MM.1S (cell line): ENCODE data around the gene CD52.

ENCODE experiments used
- DNase-seq: peaks from one replicate; pipeline ENCODE4 v3.0.0-alpha.2; 2015
- H2AFZ ChIP-seq: fragments of 300-600 bp; sonication (generic); 2 replicates; pipeline ENCODE4 v1.6.0; 2016; ENCODE audit warnings: antibody characterized with exemption, low read length
- H3F3A ChIP-seq: fragments of 300-600 bp; sonication (generic); 2 replicates; pipeline ENCODE4 v1.6.1; 2016; ENCODE audit warnings: mild to moderate bottlenecking, antibody characterized with exemption, low read length, moderate library complexity, mixed read lengths; ENCODE audit not compliant: insufficient read depth
- H3K27ac ChIP-seq: fragments of 300-600 bp; sonication (generic); 2 replicates; pipeline ENCODE4 v1.5.1; 2016; ENCODE audit warnings: mild to moderate bottlenecking, low read length
- H3K27me3 ChIP-seq: fragments of 300-600 bp; sonication (generic); replicated peaks from 2 replicates; pipeline ENCODE4 v1.6.0; 2016; ENCODE audit warnings: low read length; ENCODE audit not compliant: insufficient read depth
- H3K36me3 ChIP-seq: fragments of 300-600 bp; sonication (generic); replicated peaks from 2 replicates; pipeline ENCODE4 v1.6.1; 2016; ENCODE audit warnings: mild to moderate bottlenecking, low read length, mixed read lengths; ENCODE audit not compliant: insufficient read depth
- H3K4me1 ChIP-seq: fragments of 300-600 bp; sonication (generic); 2 replicates; pipeline ENCODE4 v1.6.1; 2016; ENCODE audit warnings: low read length, mixed read lengths
- H3K4me2 ChIP-seq: fragments of 300-600 bp; sonication (generic); 2 replicates; pipeline ENCODE4 v1.6.0; 2016; ENCODE audit warnings: low read depth, low read length
- H3K4me3 ChIP-seq: fragments of 300-600 bp; sonication (generic); 2 replicates; pipeline ENCODE4 v1.5.1; 2016; ENCODE audit warnings: low read length, mixed read lengths
- H3K79me2 ChIP-seq: fragments of 300-600 bp; sonication (generic); 2 replicates; pipeline ENCODE4 v1.6.1; 2016; ENCODE audit warnings: mixed run types, low read length, mixed read lengths
- H3K9ac ChIP-seq: fragments of 300-600 bp; sonication (generic); 2 replicates; pipeline ENCODE4 v1.6.1; 2016; ENCODE audit warnings: low read length, mixed read lengths
- H3K9me2 ChIP-seq: fragments of 300-600 bp; sonication (generic); replicated peaks from 2 replicates; pipeline ENCODE4 v1.6.1; 2016; ENCODE audit warnings: mild to moderate bottlenecking, low read length, mixed read lengths; ENCODE audit not compliant: insufficient read depth
- H3K9me3 ChIP-seq: fragments of 300-600 bp; sonication (generic); replicated peaks from 2 replicates; pipeline ENCODE4 v1.6.1; 2016; ENCODE audit warnings: mild to moderate bottlenecking, low read length, mixed read lengths; ENCODE audit not compliant: insufficient read depth
- H4K20me1 ChIP-seq: fragments of 300-600 bp; sonication (generic); 2 replicates; pipeline ENCODE4 v1.6.1; 2016; ENCODE audit warnings: mild to moderate bottlenecking, low read length, moderate library complexity, mixed read lengths; ENCODE audit not compliant: insufficient read depth
- CTCF ChIP-seq: fragments of 300-600 bp; sonication (generic); IDR thresholded peaks from 2 replicates; pipeline ENCODE4 v1.5.1; 2016; ENCODE audit warnings: antibody characterized with exemption, low read length, mixed read lengths
- EZH2 ChIP-seq: fragments of 300-600 bp; sonication (generic); optimal IDR thresholded peaks from 2 replicates; pipeline ENCODE3; 2017; ENCODE audit warnings: low read depth, mild to moderate bottlenecking, antibody characterized with exemption, low read length, mixed read lengths
- EZH2phosphoT487 ChIP-seq: fragments of 300-600 bp; sonication (generic); IDR thresholded peaks from 2 replicates; pipeline ENCODE4 v1.6.1; 2018; ENCODE audit warnings: antibody characterized with exemption, low read length

The CD52 gene

DNA sequence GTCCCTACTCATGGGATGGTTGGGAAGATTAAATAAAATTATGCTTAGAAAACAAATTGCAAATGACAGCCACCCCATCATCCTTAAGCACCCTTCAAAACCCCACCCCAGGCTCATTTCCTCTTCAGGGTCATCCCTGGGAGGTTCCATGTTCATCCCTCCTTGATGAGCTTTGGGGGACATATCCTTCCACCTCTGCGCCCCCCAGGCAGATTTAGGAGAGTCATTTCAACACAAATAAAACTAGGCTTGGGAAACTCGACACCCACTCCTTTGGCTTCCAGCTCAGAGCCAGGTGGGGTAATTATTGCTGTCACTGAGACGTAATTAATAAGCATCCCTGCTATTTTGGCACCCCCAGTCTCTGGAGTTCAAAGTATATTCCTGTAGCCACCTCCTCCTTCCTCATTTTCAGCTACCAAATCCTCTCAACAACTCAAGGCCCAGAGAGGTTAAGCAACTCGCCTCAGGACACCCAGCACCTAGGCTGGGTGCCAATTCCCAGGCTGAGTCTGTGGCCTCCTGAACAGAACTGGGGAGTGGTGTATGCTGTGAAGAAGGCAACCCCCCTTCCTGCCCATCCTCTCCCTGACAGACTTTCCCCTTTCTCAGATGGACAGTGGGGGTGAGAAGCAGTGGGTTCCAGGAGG, 35.6 kb downstream of the CD52 start:
- Histone ChIP-seq H3K9me3 (no peaks in the 10 kb centered on the region), H3K4me2 (no peak overlapping the region), H3K36me3 (no peaks in the 10 kb centered on the region), H4K20me1 (no peaks in the 10 kb centered on the region), H3K9me2 (no peaks in the 10 kb centered on the region), H3K9ac (no peak overlapping the region), H3K79me2 (no peaks in the 10 kb centered on the region), H3K27ac (no peak overlapping the region), H3K27me3 (no peaks in the 10 kb centered on the region), H3F3A (no peaks in the 10 kb centered on the region), H3K4me1 (no peaks in the 10 kb centered on the region), H2AFZ (no peak overlapping the region), H3K4me3 (no peak overlapping the region)
- no peak for DNase-seq
- TF ChIP-seq EZH2 (no peak), CTCF (no peak), EZH2phosphoT487 (no peak)

DNA sequence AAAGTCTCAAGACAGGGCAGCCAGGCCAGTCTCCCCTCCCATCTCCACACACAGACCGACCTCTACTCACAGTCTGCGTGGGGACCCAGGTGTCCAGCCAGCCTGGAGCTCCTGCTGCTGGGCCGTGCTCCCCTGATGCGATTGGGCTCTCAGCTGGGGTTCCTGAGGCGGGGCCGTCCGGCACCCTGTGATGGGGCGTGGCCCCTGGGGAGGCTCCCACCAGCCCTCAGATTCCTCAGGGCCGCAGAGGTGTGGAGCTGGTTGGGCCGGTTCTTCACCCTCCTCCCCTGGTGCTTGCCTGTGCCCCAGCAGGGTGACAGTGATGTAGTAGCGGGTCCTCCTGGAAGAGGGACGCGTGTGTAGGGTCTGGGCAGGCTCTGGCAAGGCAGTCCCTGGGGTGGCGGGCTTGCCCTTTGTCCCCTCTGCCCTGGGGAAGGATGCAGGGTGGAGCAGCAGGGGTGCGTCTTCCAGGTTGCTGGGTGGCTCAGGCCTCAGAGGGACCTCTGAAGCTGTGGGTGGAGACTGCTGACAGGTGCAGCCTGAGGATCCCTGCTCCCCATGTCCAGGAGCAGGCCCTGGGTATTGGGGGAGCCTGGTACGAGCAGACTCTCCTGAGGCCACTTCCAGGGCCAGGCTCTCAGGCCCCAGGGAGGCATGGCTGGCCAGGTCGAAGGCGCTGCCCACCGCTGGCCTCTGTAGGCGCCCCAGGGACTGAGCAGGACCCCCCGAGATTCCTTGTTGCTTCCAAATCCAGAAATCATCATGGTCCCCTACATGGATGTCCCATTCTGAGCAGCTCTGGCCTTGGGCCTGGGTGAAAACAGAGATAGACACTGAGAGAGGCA, 36.4 kb downstream of the CD52 start, which contains the start of gene CRYBG2:
Gene CRYBG2, minus strand, starts transcription at position 155 of the 845 bp plus-strand sequence. CDS start 7,473 bp downstream, outside the sequence.
- Histone ChIP-seq H3K4me1 (no peaks in the 10 kb centered on the region), H3K9me3 (no peaks in the 10 kb centered on the region), H3K4me3 (no peak within 1 kb of the TSS), H3K79me2 (no peaks in the 10 kb centered on the region), H4K20me1 (no peaks in the 10 kb centered on the region), H3K27me3 (no peaks in the 10 kb centered on the region), H3K36me3 (no peaks in the 10 kb centered on the region), H3K9me2 (no peaks in the 10 kb centered on the region), H3K9ac (no peak within 1 kb of the TSS), H2AFZ (no peak within 1 kb of the TSS), H3F3A (no peaks in the 10 kb centered on the region), H3K27ac (no peak within 1 kb of the TSS), H3K4me2 (no peak within 1 kb of the TSS)
- TF ChIP-seq EZH2phosphoT487 (no peak), EZH2 (no peak), CTCF (no peak)
- DNase-seq = no peak

- Histone ChIP-seq H2AFZ (no peak overlapping the region), H3K4me1 (no peaks in the 10 kb centered on the region), H3K27me3 (0 out of 2 replicates have a peak, but pooled peaks cover 3% of the 10 kb centered on the region), H3F3A (no peaks in the 10 kb centered on the region), H4K20me1 (no peaks in the 10 kb centered on the region), H3K9me3 (no peaks in the 10 kb centered on the region), H3K9me2 (no peaks in the 10 kb centered on the region), H3K9ac (no peak overlapping the region), H3K4me3 (no peak overlapping the region), H3K27ac (no peak overlapping the region), H3K79me2 (no peaks in the 10 kb centered on the region), H3K4me2 (no peak overlapping the region), H3K36me3 (no peaks in the 10 kb centered on the region)
- no peak for TF ChIP-seq EZH2
- no peak for TF ChIP-seq CTCF
- TF ChIP-seq EZH2phosphoT487 = no peak
- no peak for DNase-seq
Observed at GRCh38 chr1:26354972-26355371, 37.2 kb downstream of the CD52 start.
